Measurements from ENCODE around the gene TUT1.
A peak's percentile ranks its signal among the peaks of the same experiment; 100 is the strongest.

The TUT1 gene

DNA sequence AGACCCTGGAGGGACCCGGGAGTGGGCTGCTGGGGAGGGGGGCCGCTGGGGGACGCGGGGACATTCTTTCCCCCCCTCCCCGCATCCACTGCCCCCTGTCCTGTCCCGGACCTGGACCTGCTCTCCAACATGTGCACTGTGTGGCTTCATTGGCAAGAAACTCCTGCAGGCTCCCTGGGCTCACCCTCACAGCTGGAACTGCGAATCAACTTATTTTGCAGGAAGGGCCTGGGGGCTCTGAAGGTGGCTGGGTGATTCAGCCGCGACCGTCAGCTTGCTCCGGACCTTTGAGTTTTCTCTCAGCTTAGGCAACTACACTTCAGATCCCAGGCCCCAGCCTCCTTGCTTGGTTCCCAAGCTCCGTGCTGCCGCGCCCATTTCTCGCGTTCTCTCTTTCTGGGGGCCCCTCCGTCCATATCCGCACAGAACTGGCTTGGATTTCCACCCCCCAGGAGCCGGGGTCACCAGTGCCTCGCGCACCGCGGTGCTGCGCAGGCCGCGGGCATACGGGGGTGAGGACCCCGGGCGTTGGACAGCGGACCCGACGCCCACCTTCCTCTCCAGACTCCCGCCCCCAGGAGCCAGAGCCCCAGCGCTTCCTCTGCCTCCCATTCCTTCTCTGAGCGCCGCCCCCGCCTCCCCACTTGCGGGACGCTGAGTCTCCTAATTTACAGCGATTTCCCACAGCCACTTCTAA lies 44.2 kb downstream of the TUT1 start:
- peaks cover 33% of the 10 kb centered on the region for H3K36me3 ChIP-seq (ENCODE audit: low read depth)
- no peaks in the 10 kb centered on the region for H3K9me3 ChIP-seq (ENCODE audit: severe bottlenecking)
- TF ChIP-seq, protein P1, sequence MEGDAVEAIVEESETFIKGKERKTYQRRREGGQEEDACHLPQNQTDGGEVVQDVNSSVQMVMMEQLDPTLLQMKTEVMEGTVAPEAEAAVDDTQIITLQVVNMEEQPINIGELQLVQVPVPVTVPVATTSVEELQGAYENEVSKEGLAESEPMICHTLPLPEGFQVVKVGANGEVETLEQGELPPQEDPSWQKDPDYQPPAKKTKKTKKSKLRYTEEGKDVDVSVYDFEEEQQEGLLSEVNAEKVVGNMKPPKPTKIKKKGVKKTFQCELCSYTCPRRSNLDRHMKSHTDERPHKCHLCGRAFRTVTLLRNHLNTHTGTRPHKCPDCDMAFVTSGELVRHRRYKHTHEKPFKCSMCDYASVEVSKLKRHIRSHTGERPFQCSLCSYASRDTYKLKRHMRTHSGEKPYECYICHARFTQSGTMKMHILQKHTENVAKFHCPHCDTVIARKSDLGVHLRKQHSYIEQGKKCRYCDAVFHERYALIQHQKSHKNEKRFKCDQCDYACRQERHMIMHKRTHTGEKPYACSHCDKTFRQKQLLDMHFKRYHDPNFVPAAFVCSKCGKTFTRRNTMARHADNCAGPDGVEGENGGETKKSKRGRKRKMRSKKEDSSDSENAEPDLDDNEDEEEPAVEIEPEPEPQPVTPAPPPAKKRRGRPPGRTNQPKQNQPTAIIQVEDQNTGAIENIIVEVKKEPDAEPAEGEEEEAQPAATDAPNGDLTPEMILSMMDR (IDR thresholded peaks at IDR 0.05; ENCODE audit: poor library complexity, severe bottlenecking) = no peak
- H3K27me3 ChIP-seq (ENCODE audit: insufficient read depth, poor library complexity, severe bottlenecking) = no peaks in the 10 kb centered on the region
- ATAC-seq (ENCODE audit: low read depth) (peak; percentile 24), DNase-seq (ENCODE audit: low spot score) (peak; percentile 71)
- peak overlapping the region; percentile 84 for H3K4me3 ChIP-seq (ENCODE audit: severe bottlenecking)
- peaks cover 28% of the 10 kb centered on the region for H3K4me1 ChIP-seq (ENCODE audit: insufficient read depth, poor library complexity, severe bottlenecking)
- peak overlapping the region; percentile 97 for H3K27ac ChIP-seq (ENCODE audit: poor library complexity, severe bottlenecking)

DNA sequence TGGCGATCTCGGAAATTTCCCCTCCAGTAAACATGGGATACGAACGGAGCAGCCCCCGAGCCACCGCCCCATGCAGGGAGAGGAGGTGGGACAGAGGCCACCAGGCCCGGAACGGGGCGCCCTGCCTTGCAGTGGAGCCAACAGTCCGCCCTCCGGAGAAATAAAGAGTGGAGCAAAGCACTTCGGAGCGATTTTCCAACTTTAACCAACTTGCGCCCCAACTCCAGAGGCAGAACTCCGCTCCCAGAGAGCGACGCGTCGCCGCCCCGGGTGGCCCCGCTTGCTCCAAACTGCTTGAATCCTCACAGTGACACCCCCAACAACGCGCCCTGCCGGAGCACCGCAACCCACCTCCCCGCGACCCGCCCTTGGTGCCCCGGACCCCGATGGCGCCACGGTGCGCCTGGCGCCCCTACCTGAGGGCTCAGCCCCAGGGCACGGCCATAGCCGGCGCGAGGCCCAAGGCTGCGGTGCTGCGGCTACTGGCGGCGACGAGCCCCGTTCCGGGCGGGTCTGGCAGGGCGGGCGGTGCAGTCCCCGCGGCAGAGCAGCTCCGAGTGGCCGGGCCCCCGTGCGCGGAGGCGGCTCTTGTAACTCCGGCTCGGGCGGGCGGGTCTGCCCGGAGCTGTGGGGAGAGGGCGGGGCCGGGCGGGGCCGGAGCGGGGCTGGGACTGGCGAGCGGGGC lies 44.9 kb downstream of the TUT1 start, which contains the start of gene AHNAK:
Gene AHNAK, minus strand, starts transcription at position 563 of the 685 bp plus-strand sequence. CDS start 10,708 bp downstream, outside the sequence.
- H3K36me3 ChIP-seq (ENCODE audit: low read depth) = peaks cover 40% of the 10 kb centered on the region
- DNase-seq (ENCODE audit: low spot score) = peak; percentile 85
- TF ChIP-seq, protein P1 (IDR thresholded peaks at IDR 0.05; ENCODE audit: poor library complexity, severe bottlenecking) = no peak
- no peaks in the 10 kb centered on the region for H3K9me3 ChIP-seq (ENCODE audit: severe bottlenecking)
- H3K4me1 ChIP-seq (ENCODE audit: insufficient read depth, poor library complexity, severe bottlenecking) = peaks cover 29% of the 10 kb centered on the region
- peak; percentile 40 for ATAC-seq (ENCODE audit: low read depth)
- H3K27me3 ChIP-seq (ENCODE audit: insufficient read depth, poor library complexity, severe bottlenecking) = no peaks in the 10 kb centered on the region
- H3K4me3 ChIP-seq (ENCODE audit: severe bottlenecking) = peak within 1 kb of the TSS; percentile 84
- H3K27ac ChIP-seq (ENCODE audit: poor library complexity, severe bottlenecking) = peak within 1 kb of the TSS; percentile 97

DNA sequence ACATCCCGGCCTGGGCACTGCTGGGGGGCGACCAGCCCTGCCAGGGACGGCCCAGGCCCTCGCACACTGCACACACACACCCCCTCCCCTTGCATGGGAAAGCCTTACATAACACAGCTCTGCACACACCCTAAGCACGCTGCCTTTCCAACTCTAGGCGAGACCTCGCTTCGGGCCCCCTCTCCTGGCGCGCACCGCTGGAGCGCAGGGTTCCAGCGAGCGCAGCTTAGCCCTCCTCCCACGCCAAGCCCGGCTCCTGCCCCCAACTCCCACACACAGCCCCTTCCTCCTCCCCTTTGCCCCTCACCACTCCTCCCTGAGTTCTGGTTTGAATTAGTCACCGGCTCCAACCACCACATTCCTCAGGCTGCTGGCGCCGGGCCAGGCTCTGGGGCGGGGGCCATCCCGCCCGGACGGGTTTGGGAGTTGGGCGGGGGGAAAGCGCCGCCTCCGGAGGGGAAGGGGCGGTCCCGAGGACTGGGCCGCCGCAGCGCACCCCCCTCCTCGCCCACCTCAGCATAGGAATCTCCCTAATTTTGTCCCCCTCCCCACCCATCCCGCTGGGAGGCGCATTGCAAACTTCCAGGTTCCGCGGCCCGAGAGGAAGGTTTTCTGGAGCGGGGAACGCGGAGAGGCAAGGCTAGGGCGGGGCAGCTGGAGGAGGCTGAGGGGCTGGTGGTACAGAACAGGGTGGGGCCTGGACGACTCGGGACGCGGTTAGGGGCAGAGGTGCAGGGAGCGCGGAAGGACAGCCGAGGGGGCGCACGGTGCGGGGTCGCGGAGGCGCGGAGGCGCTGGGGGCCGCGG lies 45.7 kb downstream of the TUT1 start:
- peak overlapping the region; percentile 84 for H3K4me3 ChIP-seq (ENCODE audit: severe bottlenecking)
- peak overlapping the region; percentile 97 for H3K27ac ChIP-seq (ENCODE audit: poor library complexity, severe bottlenecking)
- H3K36me3 ChIP-seq (ENCODE audit: low read depth) = peaks cover 47% of the 10 kb centered on the region
- TF ChIP-seq, protein P1 (IDR thresholded peaks at IDR 0.05; ENCODE audit: poor library complexity, severe bottlenecking) = peak; percentile 1
- no peaks in the 10 kb centered on the region for H3K27me3 ChIP-seq (ENCODE audit: insufficient read depth, poor library complexity, severe bottlenecking)
- ATAC-seq (ENCODE audit: low read depth) (peak; percentile 34), DNase-seq (ENCODE audit: low spot score) (peak; percentile 94)
- peaks cover 37% of the 10 kb centered on the region for H3K4me1 ChIP-seq (ENCODE audit: insufficient read depth, poor library complexity, severe bottlenecking)
- H3K9me3 ChIP-seq (ENCODE audit: severe bottlenecking) = no peaks in the 10 kb centered on the region

DNA sequence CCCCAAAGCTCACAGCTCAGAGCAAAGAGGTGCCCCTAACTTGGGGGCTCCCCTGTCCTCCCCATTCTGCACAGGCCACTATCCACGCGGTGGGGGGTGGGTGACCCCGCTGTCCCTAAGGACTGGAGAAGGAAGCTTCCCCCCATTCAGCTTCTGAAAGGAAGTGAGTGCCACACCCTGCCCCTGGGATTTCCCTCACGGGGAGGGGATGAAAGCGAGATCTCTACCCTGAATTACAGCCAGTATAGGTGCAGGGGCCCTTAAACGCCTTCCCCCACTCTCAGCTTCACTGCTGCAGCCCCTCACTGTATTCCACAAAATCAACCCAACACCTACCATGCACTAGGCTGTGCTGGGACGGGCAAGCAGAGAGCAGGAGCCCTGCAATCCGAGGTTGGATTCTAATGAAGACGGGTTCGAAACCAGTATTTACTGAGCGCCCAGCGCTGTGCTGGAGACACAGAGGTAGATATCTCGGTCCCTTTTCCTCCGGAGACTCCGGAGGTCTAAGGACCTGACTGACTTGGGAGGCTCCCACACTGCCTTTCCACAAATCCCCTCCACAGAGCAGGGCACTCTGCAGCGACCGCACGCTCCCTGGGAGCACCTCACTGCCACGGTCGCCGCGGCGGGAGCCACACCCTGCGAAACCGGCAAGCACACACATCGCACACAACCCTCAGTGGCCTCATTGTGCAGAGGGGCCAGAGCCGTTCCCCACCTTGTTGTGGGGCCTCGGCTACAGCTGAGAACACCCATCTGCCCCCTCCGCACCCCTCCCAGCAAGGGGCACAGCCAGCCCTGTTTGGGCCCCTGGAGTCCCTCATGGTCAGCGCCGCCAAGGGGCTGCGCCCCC lies 46.5 kb downstream of the TUT1 start:
- Histone ChIP-seq H3K4me3 (ENCODE audit: severe bottlenecking) (peak overlapping the region; percentile 84), H3K27me3 (ENCODE audit: insufficient read depth, poor library complexity, severe bottlenecking) (no peaks in the 10 kb centered on the region), H3K9me3 (ENCODE audit: severe bottlenecking) (no peaks in the 10 kb centered on the region), H3K4me1 (ENCODE audit: insufficient read depth, poor library complexity, severe bottlenecking) (peaks cover 45% of the 10 kb centered on the region), H3K36me3 (ENCODE audit: low read depth) (peaks cover 47% of the 10 kb centered on the region), H3K27ac (ENCODE audit: poor library complexity, severe bottlenecking) (peak overlapping the region; percentile 97)
- ATAC-seq (ENCODE audit: low read depth) (no peak), DNase-seq (ENCODE audit: low spot score) (peak; percentile 57)
- TF ChIP-seq, protein P1 (IDR thresholded peaks at IDR 0.05; ENCODE audit: poor library complexity, severe bottlenecking) = peak; percentile 2
